ENCODE data around the gene SEPTIN6.
"Not testable (repeated sequence)": the region's sequence is repeated elsewhere in the genome, so short reads cannot be mapped to it uniquely, and the experiment has no call there.

SEPTIN6 gene

DNA sequence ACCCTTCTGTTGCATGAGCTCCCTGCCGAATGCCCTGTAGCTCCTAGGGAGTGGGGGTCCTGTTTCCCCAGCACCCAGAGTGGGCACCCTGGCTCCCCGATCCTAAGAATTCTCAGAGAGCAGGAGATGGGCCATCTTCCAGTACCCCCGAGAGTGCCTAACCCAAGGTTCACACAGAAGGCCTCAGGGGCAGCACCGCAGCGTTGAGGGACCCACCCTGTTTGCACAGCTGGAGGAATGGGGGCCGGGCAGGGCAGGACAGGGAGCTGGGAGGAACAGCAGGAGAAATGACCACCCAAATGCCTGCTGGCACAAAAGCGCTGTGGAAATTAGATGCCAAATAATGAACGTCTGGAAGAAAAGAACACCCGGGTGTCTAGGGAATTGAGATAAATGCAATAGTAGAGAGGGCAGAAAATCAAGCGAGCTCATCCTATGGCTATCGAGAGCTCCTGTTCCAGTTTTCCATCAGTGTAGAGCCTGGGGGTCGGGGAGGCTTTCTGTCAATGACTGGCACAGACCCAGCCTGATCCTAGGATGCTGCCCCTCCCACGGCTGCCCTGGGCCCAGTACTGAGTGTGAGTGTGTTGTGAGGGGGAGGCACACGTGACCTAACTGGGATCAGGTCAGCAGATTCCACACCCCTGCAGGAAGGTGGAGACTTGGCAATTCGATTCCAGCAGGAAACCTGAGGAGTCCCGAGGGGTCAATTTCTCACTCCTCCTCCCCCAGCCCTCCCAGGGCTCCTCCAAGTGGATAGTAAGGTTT lies 25.7 kb downstream of the SEPTIN6 start:
- TF ChIP-seq, protein P1, sequence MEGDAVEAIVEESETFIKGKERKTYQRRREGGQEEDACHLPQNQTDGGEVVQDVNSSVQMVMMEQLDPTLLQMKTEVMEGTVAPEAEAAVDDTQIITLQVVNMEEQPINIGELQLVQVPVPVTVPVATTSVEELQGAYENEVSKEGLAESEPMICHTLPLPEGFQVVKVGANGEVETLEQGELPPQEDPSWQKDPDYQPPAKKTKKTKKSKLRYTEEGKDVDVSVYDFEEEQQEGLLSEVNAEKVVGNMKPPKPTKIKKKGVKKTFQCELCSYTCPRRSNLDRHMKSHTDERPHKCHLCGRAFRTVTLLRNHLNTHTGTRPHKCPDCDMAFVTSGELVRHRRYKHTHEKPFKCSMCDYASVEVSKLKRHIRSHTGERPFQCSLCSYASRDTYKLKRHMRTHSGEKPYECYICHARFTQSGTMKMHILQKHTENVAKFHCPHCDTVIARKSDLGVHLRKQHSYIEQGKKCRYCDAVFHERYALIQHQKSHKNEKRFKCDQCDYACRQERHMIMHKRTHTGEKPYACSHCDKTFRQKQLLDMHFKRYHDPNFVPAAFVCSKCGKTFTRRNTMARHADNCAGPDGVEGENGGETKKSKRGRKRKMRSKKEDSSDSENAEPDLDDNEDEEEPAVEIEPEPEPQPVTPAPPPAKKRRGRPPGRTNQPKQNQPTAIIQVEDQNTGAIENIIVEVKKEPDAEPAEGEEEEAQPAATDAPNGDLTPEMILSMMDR (conservative IDR thresholded peaks at IDR 0.05; ENCODE audit: low read depth, low read length), result no peak
- H3K4me3 ChIP-seq (ENCODE audit: low read length), result no peak overlapping the region
- DNase-seq (ENCODE audit: low read depth), result no peak

DNA sequence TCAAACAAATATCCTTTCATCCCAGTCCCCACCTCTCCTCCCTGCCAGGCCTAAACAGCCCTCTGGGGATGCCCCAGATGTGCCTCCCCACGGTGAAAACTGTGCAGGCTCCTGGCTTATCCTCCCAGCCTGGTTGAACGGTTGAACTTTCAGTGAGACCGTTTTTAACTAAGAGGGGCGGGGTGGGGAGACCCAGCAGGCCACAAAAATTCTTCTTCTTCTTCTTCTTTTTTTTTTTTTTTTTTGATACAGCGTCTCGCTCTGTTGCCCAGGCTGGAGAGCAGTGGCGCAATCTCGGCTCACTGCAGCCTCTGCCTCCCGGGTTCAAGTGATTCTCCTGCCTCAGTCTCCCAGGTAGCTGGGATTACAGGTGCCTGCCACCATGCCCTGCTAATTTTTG lies 28.1 kb downstream of the SEPTIN6 start:
- not testable (repeated sequence) for H3K4me3 ChIP-seq (ENCODE audit: low read length); DNase-seq (ENCODE audit: low read depth)

DNA sequence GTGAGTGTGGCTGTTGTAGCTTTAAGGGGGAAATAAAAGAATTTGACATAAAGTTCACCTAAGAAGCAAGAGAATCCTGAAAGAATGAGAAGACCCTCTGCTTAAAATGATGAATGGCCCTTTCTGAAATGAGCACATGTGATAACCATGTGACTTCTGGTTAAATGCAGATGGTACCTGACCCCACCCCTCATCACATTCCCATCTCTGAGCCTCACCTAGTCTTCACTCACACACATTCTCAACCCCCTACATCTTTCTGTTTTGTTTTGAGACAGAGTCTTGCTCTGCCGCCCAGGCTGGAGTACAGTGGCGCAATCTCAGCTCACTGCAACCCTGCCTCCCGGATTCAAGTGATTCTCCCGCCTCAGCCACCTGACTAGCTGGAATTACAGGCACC lies 31.5 kb downstream of the SEPTIN6 start:
- no peak overlapping the region for H3K4me3 ChIP-seq (ENCODE audit: low read length)
- TF ChIP-seq, protein P1 (conservative IDR thresholded peaks at IDR 0.05; ENCODE audit: low read depth, low read length), result no peak
- no peak for DNase-seq (ENCODE audit: low read depth)

DNA sequence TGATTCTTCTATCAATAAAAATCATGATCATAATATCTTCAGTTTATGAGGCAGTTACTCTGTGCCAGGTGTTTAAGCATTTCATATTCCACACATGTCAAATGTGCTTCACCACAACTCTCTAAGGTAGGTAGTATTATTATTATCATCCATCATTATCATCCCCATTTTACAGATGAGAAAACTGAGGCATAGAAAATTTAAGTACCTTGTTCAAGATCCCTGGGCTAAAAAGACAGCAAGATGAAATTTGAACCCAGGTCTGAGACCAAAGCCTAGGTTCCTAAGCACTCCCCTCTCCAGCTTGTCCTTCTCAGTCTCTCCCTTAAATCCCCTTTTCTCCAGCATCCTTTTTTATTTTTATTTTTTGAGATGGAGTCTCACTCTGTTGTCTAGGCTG lies 33.4 kb downstream of the SEPTIN6 start:
- H3K4me3 ChIP-seq (ENCODE audit: low read length), result no peak overlapping the region
- no peak for DNase-seq (ENCODE audit: low read depth)
- TF ChIP-seq, protein P1 (conservative IDR thresholded peaks at IDR 0.05; ENCODE audit: low read depth, low read length), result no peak

DNA sequence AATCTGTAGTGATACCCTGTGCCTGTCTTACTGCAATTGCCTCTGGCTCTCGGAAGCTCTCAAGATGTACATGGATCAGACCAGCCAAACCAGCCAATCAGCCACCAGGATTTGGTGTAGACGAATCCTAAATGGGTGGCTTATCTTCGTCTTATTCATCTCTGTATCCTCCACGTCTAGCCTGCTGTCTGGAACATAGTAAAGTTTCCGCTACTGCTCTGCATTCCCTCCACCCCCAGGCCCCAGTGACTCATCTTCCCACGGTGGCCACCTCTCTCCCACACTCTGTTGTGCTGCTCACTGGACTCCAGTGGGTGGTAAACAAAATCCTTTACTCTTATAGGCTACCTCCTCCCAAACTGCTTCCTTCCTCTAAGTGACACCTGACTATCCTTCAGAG lies 37.8 kb downstream of the SEPTIN6 start:
- TF ChIP-seq, protein P1 (conservative IDR thresholded peaks at IDR 0.05; ENCODE audit: low read depth, low read length), result no peak
- peak; percentile 20 for DNase-seq (ENCODE audit: low read depth)
- no peak overlapping the region for H3K4me3 ChIP-seq (ENCODE audit: low read length)

DNA sequence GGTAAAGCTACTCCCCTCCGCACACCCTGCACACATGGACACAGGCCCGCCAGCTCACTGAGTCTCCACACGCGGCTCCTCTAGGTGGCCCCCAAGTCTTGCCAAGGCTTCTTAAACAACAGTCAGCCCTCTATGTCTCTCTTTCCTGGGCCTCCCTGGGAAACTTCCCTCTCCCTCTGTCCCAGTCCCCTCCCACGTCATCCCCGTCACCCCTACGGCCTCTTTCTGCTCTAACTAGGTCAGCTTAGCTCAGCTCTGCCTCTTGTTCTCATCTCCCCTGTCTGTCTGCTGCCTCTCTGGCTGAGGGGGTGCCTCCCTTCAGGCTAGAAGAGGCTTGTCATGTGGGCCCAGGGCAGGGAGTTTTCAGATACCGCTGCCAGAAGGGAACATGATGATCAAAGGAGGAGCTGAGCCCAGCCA lies 38.8 kb downstream of the SEPTIN6 start:
- peak; percentile 34 for DNase-seq (ENCODE audit: low read depth)
- H3K4me3 ChIP-seq (ENCODE audit: low read length), result no peak overlapping the region
- TF ChIP-seq, protein P1 (conservative IDR thresholded peaks at IDR 0.05; ENCODE audit: low read depth, low read length), result peak; percentile 16

DNA sequence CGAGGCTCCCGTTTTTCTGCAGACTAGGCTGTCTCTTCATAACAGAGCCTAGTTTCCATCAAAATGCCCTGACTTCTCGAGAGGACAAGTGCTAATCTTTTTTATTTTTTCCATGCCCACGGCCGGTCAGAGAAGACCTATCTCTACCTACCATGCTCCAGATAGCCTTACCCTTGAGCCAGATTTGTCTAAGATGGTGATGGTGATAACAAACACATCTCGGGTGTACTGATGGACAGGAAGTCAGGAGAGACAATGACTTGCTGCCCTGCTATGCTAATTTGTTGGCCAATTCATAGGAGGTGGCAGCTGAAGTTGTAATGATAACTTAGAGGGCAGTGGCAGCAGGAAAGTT lies 44.6 kb downstream of the SEPTIN6 start:
- H3K4me3 ChIP-seq (ENCODE audit: low read length), result no peak overlapping the region
- TF ChIP-seq, protein P1 (conservative IDR thresholded peaks at IDR 0.05; ENCODE audit: low read depth, low read length), result no peak
- DNase-seq (ENCODE audit: low read depth), result no peak
